ENCODE data around the gene HSD17B8.

Gene HSD17B8

DNA sequence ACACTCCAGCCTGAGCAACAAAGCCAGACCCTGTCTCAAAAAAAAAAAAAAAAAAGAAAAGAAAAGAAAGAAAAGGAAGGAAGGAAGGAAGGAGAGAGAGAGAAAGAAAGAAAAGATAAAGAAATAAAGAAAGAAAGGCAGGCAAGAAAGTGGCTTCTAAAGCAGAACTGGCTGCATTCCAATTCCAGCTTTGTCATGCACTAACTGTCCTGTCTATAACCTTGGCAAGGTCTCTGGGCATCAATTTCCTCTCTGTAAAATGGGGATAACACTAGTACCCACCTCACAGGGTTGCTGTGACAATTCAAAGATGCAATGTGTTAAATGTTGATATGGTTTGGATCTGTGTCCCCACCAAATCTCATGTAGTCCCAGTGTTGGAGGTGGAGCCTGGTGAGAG is 31.9 kb downstream of the HSD17B8 start:
- DNase-seq (ENCODE audit: low read depth), result no peak
- no peak overlapping the region for H3K4me3 ChIP-seq (ENCODE audit: low read length)
- TF ChIP-seq CTCF (IDR thresholded peaks at IDR 0.05; ENCODE audit: insufficient read depth, low read depth, low read length, missing control alignments), result no peak

- no peak overlapping the region for H3K4me3 ChIP-seq (ENCODE audit: low read length)
- no peak for TF ChIP-seq CTCF (IDR thresholded peaks at IDR 0.05; ENCODE audit: insufficient read depth, low read depth, low read length, missing control alignments)
- DNase-seq (ENCODE audit: low read depth), result no peak
These were observed 32.4 kb downstream of the HSD17B8 start for GRCh38 chr6:33236852-33237251.

- no peak overlapping the region for H3K4me3 ChIP-seq (ENCODE audit: low read length)
- DNase-seq (ENCODE audit: low read depth), result no peak
- no peak for TF ChIP-seq CTCF (IDR thresholded peaks at IDR 0.05; ENCODE audit: insufficient read depth, low read depth, low read length, missing control alignments)
These were observed 33.3 kb downstream of the HSD17B8 start for GRCh38 chr6:33237741-33238140.

DNA sequence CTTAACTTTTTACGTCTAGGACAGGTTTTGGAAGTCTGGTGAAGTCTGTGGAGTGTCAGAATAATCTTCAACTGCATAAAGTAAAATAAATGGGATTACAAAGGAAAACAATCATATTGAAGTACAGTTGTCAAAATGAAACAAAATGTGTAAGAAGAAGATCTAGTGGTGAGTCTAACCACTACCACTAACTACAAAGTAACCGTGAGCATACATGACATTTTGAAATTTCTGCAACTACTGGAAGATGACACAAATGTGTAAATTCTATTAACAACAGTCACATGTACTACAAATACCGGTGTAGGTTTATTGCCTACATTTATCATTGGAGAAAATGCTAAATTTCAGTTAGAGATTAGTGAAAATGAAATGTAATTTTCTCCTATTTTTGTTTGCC is 37.5 kb downstream of the HSD17B8 start:
- no peak for DNase-seq (ENCODE audit: low read depth)
- H3K4me3 ChIP-seq (ENCODE audit: low read length), result no peak overlapping the region
- TF ChIP-seq CTCF (IDR thresholded peaks at IDR 0.05; ENCODE audit: insufficient read depth, low read depth, low read length, missing control alignments), result no peak

GRCh38 chr6:33243476-33243875 is 39.0 kb downstream of the HSD17B8 start:
- no peak overlapping the region for H3K4me3 ChIP-seq (ENCODE audit: low read length)
- TF ChIP-seq CTCF (IDR thresholded peaks at IDR 0.05; ENCODE audit: insufficient read depth, low read depth, low read length, missing control alignments), result no peak
- DNase-seq (ENCODE audit: low read depth), result no peak

- H3K4me3 ChIP-seq (ENCODE audit: low read length), result peak overlapping the region; percentile 52
- TF ChIP-seq CTCF (IDR thresholded peaks at IDR 0.05; ENCODE audit: insufficient read depth, low read depth, low read length, missing control alignments), result peak; percentile 93
- peak; percentile 87 for DNase-seq (ENCODE audit: low read depth)
These were observed 43.7 kb downstream of the HSD17B8 start for GRCh38 chr6:33247977-33248642.

- DNase-seq (ENCODE audit: low read depth), result peak; percentile 56
- no peak for TF ChIP-seq CTCF (IDR thresholded peaks at IDR 0.05; ENCODE audit: insufficient read depth, low read depth, low read length, missing control alignments)
- H3K4me3 ChIP-seq (ENCODE audit: low read length), result peak overlapping the region; percentile 52
These were observed 44.1 kb downstream of the HSD17B8 start for GRCh38 chr6:33248643-33248931.

Data from epithelial cell of esophagus (primary cell).